Subcutaneous adipose tissue (tissue), 4 donors: ENCODE data around the gene SEMA4D. TPM values are rescaled to one million over a fixed set of nuclear protein-coding genes. Genes with fewer than 3 reads are reported as not detected.

Experiments
- CTCF ChIP-seq: fragments of 450-650 bp; IDR thresholded peaks from one replicate; pipeline ENCODE4 v1.5.1; 2016; ENCODE audit warnings: low read depth, mild to moderate bottlenecking, control low read depth, antibody characterized with exemption, moderate library complexity
- total RNA-seq, 4 donors: library from RNA; depleted of rRNA; stranded (reverse); fragments of >200 nt; gene quantifications; one replicate each; pipeline ENCODE4 v1.1.0, GENCODE V29; 2016

SEMA4D gene
- total RNA-seq, 4 donors from 2014 or later: 6.0 to 18.3 (median 10.9) TPM

- TF ChIP-seq CTCF: no peak
These were observed 78.9 kb downstream of the SEMA4D start for GRCh38 chr9:89418882-89419640.

- TF ChIP-seq CTCF: no peak
These were observed 79.5 kb downstream of the SEMA4D start for GRCh38 chr9:89418474-89418845.

GRCh38 chr9:89417832-89418473 is 80.0 kb downstream of the SEMA4D start:
- TF ChIP-seq CTCF: no peak

DNA sequence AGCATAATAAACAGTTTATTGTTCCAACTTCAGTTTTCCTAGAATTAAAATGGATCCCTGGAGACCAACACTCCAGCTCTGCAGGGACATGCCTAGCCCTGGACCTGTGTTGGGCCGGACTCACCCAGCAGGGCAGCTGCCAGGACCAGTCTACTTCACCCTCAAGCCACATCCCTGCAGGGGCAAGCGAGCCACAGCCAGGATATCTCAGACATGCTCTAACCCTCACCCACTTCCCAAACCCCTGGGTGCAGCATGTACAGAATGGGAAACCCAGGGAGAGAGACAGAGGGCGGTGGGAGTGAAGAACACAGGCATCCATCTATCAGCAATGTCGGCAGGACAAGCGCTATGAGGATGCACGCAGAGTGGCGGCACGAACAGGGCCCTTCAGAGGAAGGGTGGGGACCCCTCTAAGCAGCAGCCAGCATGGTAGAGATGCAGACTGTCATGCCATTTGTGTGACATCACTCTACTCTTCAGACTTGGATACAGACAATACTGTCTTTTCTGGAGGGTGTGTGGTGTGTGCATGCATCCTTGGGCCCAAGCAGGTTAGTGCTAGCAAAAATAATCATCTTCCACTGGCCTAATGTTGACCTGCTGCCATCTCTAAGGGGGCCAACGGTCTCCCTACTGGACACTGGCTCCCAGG is 83.1 kb downstream of the SEMA4D start:
- no peak for TF ChIP-seq CTCF

GRCh38 chr9:89413963-89414638 is 83.8 kb downstream of the SEMA4D start:
- no peak for TF ChIP-seq CTCF

GRCh38 chr9:89412951-89413350 is 85.0 kb downstream of the SEMA4D start:
- TF ChIP-seq CTCF: no peak

GRCh38 chr9:89412541-89412940 is 85.4 kb downstream of the SEMA4D start:
- no peak for TF ChIP-seq CTCF
